K562 (cell line): ENCODE measurements around the gene IL6R. TPM values are rescaled to one million over a fixed set of nuclear protein-coding genes. Genes with fewer than 3 reads are reported as not detected.
A peak's percentile ranks its signal among the peaks of the same experiment; 100 is the strongest.

ENCODE experiments used
- ATF3 ChIP-seq, 2 experiments: fragments of 450-650 bp in 1 of 2; sonication (generic) in 1 of 2; formaldehyde crosslinking in 1 of 2; IDR thresholded peaks in 1 of 2; conservative IDR thresholded peaks in 1 of 2; 2 replicates each; pipeline versions ENCODE4 v1.6.1 to v1.8.1; 2016 to 2023; ENCODE audit warnings: mild to moderate bottlenecking in 2 of 2, moderate library complexity in 2 of 2, inconsistent platforms in 1 of 2, missing genetic modification reagents in 1 of 2
- FOXM1 ChIP-seq, 2 experiments: fragments of 450-650 bp in 1 of 2; sonication (generic) in 1 of 2; formaldehyde crosslinking in 1 of 2; IDR thresholded peaks; 2 replicates each; pipeline versions ENCODE4 v1.6.1 to v1.9.0; 2017 to 2022; ENCODE audit warnings: low read depth in 2 of 2, mild to moderate bottlenecking in 2 of 2, missing genetic modification reagents in 1 of 2, moderate library complexity in 1 of 2
- FOXO4 ChIP-seq: fragments of 450-650 bp; formaldehyde crosslinking; IDR thresholded peaks from 2 replicates; pipeline ENCODE4 v1.4.0; 2020; ENCODE audit warnings: mild to moderate bottlenecking, moderate library complexity
- FOXP1 ChIP-seq: sonication (generic); formaldehyde crosslinking; IDR thresholded peaks from 2 replicates; pipeline ENCODE4 v1.8.0; 2022; ENCODE audit warnings: mild to moderate bottlenecking, missing genetic modification reagents
- GABPB1 ChIP-seq: sonication (generic); formaldehyde crosslinking; IDR thresholded peaks from 2 replicates; pipeline ENCODE4 v1.8.0; 2022; ENCODE audit warnings: mild to moderate bottlenecking, missing genetic modification reagents
- GABPB2 ChIP-seq: fragments of 250-450 bp; sonication (Bioruptor Pico); conservative IDR thresholded peaks from 2 replicates; pipeline ENCODE4 v1.5.1; 2021; ENCODE audit warnings: mild to moderate bottlenecking
- KDM1A ChIP-seq, 2 experiments: fragments of 450-650 bp; IDR thresholded peaks; 2 replicates each; pipeline ENCODE4 v1.6.1; 2016; ENCODE audit warnings: mild to moderate bottlenecking in 2 of 2
- MTF1 ChIP-seq: fragments of 250-450 bp; sonication (Bioruptor Pico); IDR thresholded peaks from 2 replicates; pipeline ENCODE4 v1.9.0; 2021; ENCODE audit warnings: moderate library complexity, mild to moderate bottlenecking, inconsistent platforms, borderline replicate concordance
- POLR3G ChIP-seq: IDR thresholded peaks from 2 replicates; pipeline ENCODE4 v1.6.1; 2011; ENCODE audit not compliant: insufficient read length, insufficient replicate concordance; ENCODE audit errors: extremely low read depth
- RFX1 ChIP-seq: fragments of 450-650 bp; IDR thresholded peaks from 2 replicates; pipeline ENCODE4 v1.6.1; 2016; ENCODE audit warnings: mild to moderate bottlenecking, moderate library complexity
- SAFB2 ChIP-seq: fragments of 200-400 bp; formaldehyde crosslinking; IDR thresholded peaks from 2 replicates; pipeline ENCODE4 v1.6.1; 2018; ENCODE audit warnings: borderline replicate concordance, low read length, low read depth, moderate library complexity; ENCODE audit not compliant: severe bottlenecking
- SIRT6 ChIP-seq: IDR thresholded peaks from one replicate; pipeline ENCODE4 v1.6.1; 2012; ENCODE audit warnings: low read depth, mild to moderate bottlenecking, control low read depth, inconsistent platforms, low read length, moderate library complexity
- TBL1XR1 ChIP-seq, 2 experiments: IDR thresholded peaks; 2 replicates each; pipeline ENCODE4 v1.6.1; 2012; ENCODE audit warnings: improper control_type of control experiment in 2 of 2, low read length in 2 of 2, mild to moderate bottlenecking in 1 of 2
- TFE3 ChIP-seq: fragments of 450-650 bp; formaldehyde crosslinking; IDR thresholded peaks from 2 replicates; pipeline ENCODE4 v1.4.0; 2020; ENCODE audit warnings: mild to moderate bottlenecking, mixed read lengths
- ZBTB7A ChIP-seq: IDR thresholded peaks from 2 replicates; pipeline ENCODE4 v1.6.1; 2011; ENCODE audit warnings: low read depth, mild to moderate bottlenecking, low read length, moderate library complexity, borderline replicate concordance; ENCODE audit not compliant: control insufficient read depth
- ZNF277 ChIP-seq: fragments of 250-450 bp; sonication (Bioruptor Pico); IDR thresholded peaks from 2 replicates; pipeline ENCODE4 v1.8.0; 2022; ENCODE audit warnings: inconsistent platforms, mild to moderate bottlenecking, moderate library complexity, borderline replicate concordance
- ZNF764 ChIP-seq: fragments of 250-450 bp; sonication (Bioruptor Pico); IDR thresholded peaks from 2 replicates; pipeline ENCODE4 v1.4.0; 2020; ENCODE audit warnings: low read depth, mild to moderate bottlenecking, moderate library complexity
- polyA plus RNA-seq, 8 experiments: library from polyadenylated mRNA; depleted of rRNA in 4 of 8; stranded (reverse) in 5 of 8; unstranded in 3 of 8; fragments of >200 nt; fragmentation: Nextera tagmentation in 2 of 8; fragmentation: Illumina TruSeq in 1 of 8; extraction: Ambion mirVana in 2 of 8; extraction: Trizol in 1 of 8; gene quantifications; 2 replicates each; pipeline versions ENCODE4 v1.2.1 to v1.2.3, GENCODE V29; 2011 to 2014; ENCODE audit warnings: inconsistent platforms in 1 of 8, missing spikeins in 1 of 8
- total RNA-seq, 7 experiments: library from RNA; depleted of rRNA in 6 of 7; stranded (reverse); fragments of >200 nt in 6 of 7; fragmentation: Illumina TruSeq in 2 of 7; extraction: Trizol in 2 of 7; gene quantifications; 2 replicates each; pipeline versions ENCODE4 v1.2.1 to v1.2.3, GENCODE V29; 2011 to 2021; ENCODE audit warnings: low replicate concordance in 1 of 7
- TF ChIP-seq, protein P1 (sequence below): fragments of 450-650 bp; formaldehyde crosslinking; IDR thresholded peaks from 2 replicates; pipeline ENCODE4 v1.4.0; 2022; ENCODE audit warnings: mild to moderate bottlenecking, moderate library complexity

IL6R gene
- total and polyA plus RNA-seq, 9 of the 15 experiments (the other 6 are each of a cell fraction or from before 2014, with no cell fraction given) = 0.05 to 1.1 (median 0.11) TPM; not detected in 2

DNA sequence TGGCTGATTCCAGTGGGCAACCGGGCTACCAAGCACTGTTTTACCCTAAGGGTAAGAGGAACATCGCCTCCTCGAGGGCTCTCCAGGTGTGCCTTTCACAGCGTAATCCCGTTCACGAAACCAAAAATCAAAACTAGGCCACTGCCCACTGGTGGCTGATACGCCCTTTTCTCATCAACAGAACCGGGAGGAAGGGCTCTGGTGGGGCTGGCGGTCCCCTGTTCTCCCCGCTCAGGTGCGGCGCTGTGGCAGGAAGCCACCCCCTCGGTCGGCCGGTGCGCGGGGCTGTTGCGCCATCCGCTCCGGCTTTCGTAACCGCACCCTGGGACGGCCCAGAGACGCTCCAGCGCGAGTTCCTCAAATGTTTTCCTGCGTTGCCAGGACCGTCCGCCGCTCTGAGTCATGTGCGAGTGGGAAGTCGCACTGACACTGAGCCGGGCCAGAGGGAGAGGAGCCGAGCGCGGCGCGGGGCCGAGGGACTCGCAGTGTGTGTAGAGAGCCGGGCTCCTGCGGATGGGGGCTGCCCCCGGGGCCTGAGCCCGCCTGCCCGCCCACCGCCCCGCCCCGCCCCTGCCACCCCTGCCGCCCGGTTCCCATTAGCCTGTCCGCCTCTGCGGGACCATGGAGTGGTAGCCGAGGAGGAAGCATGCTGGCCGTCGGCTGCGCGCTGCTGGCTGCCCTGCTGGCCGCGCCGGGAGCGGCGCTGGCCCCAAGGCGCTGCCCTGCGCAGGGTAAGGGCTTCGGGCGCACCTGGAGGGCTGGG is at the start of gene IL6R (continued):
- TF ChIP-seq POLR3G = no peak
- TF ChIP-seq, protein P1, sequence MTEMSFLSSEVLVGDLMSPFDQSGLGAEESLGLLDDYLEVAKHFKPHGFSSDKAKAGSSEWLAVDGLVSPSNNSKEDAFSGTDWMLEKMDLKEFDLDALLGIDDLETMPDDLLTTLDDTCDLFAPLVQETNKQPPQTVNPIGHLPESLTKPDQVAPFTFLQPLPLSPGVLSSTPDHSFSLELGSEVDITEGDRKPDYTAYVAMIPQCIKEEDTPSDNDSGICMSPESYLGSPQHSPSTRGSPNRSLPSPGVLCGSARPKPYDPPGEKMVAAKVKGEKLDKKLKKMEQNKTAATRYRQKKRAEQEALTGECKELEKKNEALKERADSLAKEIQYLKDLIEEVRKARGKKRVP (CRISPR knock-in tag) = no peak
- no peak for TF ChIP-seq SIRT6
- TF ChIP-seq FOXM1 (IDR thresholded peaks at IDR 0.05; ENCODE audit: low read depth) = no peak
- TF ChIP-seq FOXM1 (CRISPR knock-in tag; IDR thresholded peaks at IDR 0.05; ENCODE audit: low read depth) = no peak
- TF ChIP-seq GABPB2 (CRISPR knock-in tag) = no peak
- no peak for TF ChIP-seq TFE3
- no peak for TF ChIP-seq KDM1A (IDR thresholded peaks at IDR 0.05)
- no peak for TF ChIP-seq ZNF277 (CRISPR knock-in tag)
- no peak for TF ChIP-seq FOXP1 (CRISPR knock-in tag)
- peak; percentile 14; the same call in 1 of the 2 replicates for TF ChIP-seq ZBTB7A
- peak; percentile 68 for TF ChIP-seq ATF3 (IDR thresholded peaks at IDR 0.05)
- TF ChIP-seq ATF3 (CRISPR knock-in tag; conservative IDR thresholded peaks at IDR 0.05) = no peak
- peak; percentile 31; the same call in 1 of the 2 replicates for TF ChIP-seq GABPB1 (CRISPR knock-in tag)
- no peak for TF ChIP-seq TBL1XR1 (IDR thresholded peaks at IDR 0.05; ENCODE audit: low read length in 2 of 2)
- TF ChIP-seq RFX1 = peak; percentile 52
- no peak for TF ChIP-seq MTF1 (CRISPR knock-in tag)
- TF ChIP-seq FOXO4 (CRISPR knock-in tag) = no peak
- no peak for TF ChIP-seq ZNF764
- no peak for TF ChIP-seq SAFB2
